Measurements from ENCODE around the gene LRRFIP1. TPM values are rescaled to one million over a fixed set of nuclear protein-coding genes. Genes with fewer than 3 reads are reported as not detected.

Gene LRRFIP1
- total RNA-seq, 3 donors from 2014 or later (not counting 1 experiment from before 2014, with no cell fraction given), result 163 to 207 (median 188) TPM

GRCh38 chr2:237806334-237806733 is 178.9 kb downstream of the LRRFIP1 start:
- DNase-seq (no peak), ATAC-seq (no peak)
- H3K27me3 ChIP-seq (ENCODE audit: control insufficient read depth, insufficient read depth, low read length), result no peaks in the 10 kb centered on the region
- Mint-ChIP-seq H3K9me3 (no peaks in the 10 kb centered on the region), H3K36me3 (no peaks in the 10 kb centered on the region), H3K27me3 (ENCODE audit: low read depth in 2 of 2) (peaks cover 6% of the 10 kb centered on the region in 2 donors), H3K4me1 (no peaks in the 10 kb centered on the region), H3K27ac (no peak overlapping the region), H3K4me3 (no peak overlapping the region)
- no peaks in the 10 kb centered on the region for H3K9me3 ChIP-seq (ENCODE audit: control insufficient read depth, insufficient read depth, low read length)
- no peaks in the 10 kb centered on the region for H3K36me3 ChIP-seq (ENCODE audit: control insufficient read depth, insufficient read depth, low read length)
- no peaks in the 10 kb centered on the region for H3K4me1 ChIP-seq (ENCODE audit: control insufficient read depth, insufficient read depth, low read length)
- TF ChIP-seq, protein P1, sequence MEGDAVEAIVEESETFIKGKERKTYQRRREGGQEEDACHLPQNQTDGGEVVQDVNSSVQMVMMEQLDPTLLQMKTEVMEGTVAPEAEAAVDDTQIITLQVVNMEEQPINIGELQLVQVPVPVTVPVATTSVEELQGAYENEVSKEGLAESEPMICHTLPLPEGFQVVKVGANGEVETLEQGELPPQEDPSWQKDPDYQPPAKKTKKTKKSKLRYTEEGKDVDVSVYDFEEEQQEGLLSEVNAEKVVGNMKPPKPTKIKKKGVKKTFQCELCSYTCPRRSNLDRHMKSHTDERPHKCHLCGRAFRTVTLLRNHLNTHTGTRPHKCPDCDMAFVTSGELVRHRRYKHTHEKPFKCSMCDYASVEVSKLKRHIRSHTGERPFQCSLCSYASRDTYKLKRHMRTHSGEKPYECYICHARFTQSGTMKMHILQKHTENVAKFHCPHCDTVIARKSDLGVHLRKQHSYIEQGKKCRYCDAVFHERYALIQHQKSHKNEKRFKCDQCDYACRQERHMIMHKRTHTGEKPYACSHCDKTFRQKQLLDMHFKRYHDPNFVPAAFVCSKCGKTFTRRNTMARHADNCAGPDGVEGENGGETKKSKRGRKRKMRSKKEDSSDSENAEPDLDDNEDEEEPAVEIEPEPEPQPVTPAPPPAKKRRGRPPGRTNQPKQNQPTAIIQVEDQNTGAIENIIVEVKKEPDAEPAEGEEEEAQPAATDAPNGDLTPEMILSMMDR (IDR thresholded peaks at IDR 0.05), result no peak
- 96% methylated on average over 2 of the region's 2 CpGs for WGBS (ENCODE audit: insufficient coverage)
- H3K27ac ChIP-seq (ENCODE audit: low read length), result no peak overlapping the region
- intact Hi-C loops (cut with micrococcal nuclease), result no loop called here
- no peak overlapping the region for H3K4me3 ChIP-seq (ENCODE audit: low read length)

- no peak for DNase-seq
- H3K4me1 ChIP-seq (ENCODE audit: control insufficient read depth, insufficient read depth, low read length), result no peaks in the 10 kb centered on the region
- no peak overlapping the region for H3K27ac ChIP-seq (ENCODE audit: low read length)
- Mint-ChIP-seq H3K36me3 (no peaks in the 10 kb centered on the region), H3K4me3 (no peak overlapping the region), H3K9me3 (no peaks in the 10 kb centered on the region), H3K27ac (no peak overlapping the region), H3K27me3 (ENCODE audit: low read depth in 2 of 2) (peaks cover 0 to 3% of the 10 kb centered on the region in 2 donors), H3K4me1 (no peaks in the 10 kb centered on the region)
- H3K27me3 ChIP-seq (ENCODE audit: control insufficient read depth, insufficient read depth, low read length), result no peaks in the 10 kb centered on the region
- no peak for ATAC-seq
- no peaks in the 10 kb centered on the region for H3K36me3 ChIP-seq (ENCODE audit: control insufficient read depth, insufficient read depth, low read length)
- no peaks in the 10 kb centered on the region for H3K9me3 ChIP-seq (ENCODE audit: control insufficient read depth, insufficient read depth, low read length)
- intact Hi-C loops (cut with micrococcal nuclease), result no loop called here
- 67% methylated on average over 1 of the region's 1 CpG for WGBS (ENCODE audit: insufficient coverage)
- H3K4me3 ChIP-seq (ENCODE audit: low read length), result no peak overlapping the region
- TF ChIP-seq, protein P1 (IDR thresholded peaks at IDR 0.05), result no peak
These were observed 188.2 kb downstream of the LRRFIP1 start for GRCh38 chr2:237815637-237816036.

DNA sequence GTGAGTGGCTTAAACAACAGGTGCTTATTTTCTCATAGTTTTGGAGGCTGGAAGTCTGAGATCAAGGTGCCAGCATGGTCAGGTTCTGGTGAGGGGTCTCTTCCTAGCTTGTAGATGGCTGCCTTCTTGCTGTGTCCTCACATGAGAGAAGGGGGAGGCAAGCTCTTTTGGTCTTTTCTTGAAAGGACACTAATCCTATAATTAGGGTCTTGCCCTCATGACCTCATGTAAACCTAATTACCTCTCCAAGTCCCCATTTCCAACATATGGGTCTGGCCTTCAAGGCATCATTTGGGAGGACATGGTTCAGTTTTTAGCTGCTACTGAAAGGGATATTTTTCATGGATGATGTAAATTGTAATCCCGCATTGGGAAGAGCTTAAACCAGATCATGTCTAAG is 189.1 kb downstream of the LRRFIP1 start:
- H3K36me3 ChIP-seq (ENCODE audit: control insufficient read depth, insufficient read depth, low read length), result no peaks in the 10 kb centered on the region
- Mint-ChIP-seq H3K27ac (no peak overlapping the region), H3K36me3 (no peaks in the 10 kb centered on the region), H3K4me3 (no peak overlapping the region), H3K27me3 (ENCODE audit: low read depth in 2 of 2) (peaks cover 0 to 3% of the 10 kb centered on the region in 2 donors), H3K4me1 (no peaks in the 10 kb centered on the region), H3K9me3 (no peaks in the 10 kb centered on the region)
- H3K4me1 ChIP-seq (ENCODE audit: control insufficient read depth, insufficient read depth, low read length), result no peaks in the 10 kb centered on the region
- H3K9me3 ChIP-seq (ENCODE audit: control insufficient read depth, insufficient read depth, low read length), result no peaks in the 10 kb centered on the region
- ATAC-seq, result no peak
- no peak for DNase-seq
- WGBS (ENCODE audit: insufficient coverage), result 100% methylated on average over 1 of the region's 1 CpG
- H3K4me3 ChIP-seq (ENCODE audit: low read length), result no peak overlapping the region
- no peaks in the 10 kb centered on the region for H3K27me3 ChIP-seq (ENCODE audit: control insufficient read depth, insufficient read depth, low read length)
- TF ChIP-seq, protein P1 (IDR thresholded peaks at IDR 0.05), result no peak
- intact Hi-C loops (cut with micrococcal nuclease), result no loop called here
- H3K27ac ChIP-seq (ENCODE audit: low read length), result no peak overlapping the region

DNA sequence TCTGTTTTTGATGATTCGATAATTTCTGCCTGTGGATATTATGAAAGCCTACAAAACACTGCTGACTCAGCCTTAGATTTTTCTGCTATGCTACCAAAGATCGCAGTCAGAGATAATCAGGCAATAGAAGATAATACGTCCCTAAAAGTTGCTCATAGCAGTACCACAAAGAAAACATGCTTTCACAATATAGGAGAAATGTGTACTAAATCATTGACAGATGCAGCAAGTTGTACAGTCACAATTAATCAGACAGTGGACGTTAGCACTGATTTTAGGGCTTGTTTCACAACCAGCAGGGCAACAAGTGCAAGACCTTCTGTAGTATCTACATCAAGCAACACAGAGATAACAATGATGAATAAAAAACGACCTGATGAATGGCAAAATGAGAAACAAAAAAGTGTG is 190.7 kb downstream of the LRRFIP1 start:
- 65% methylated on average over 5 of the region's 5 CpGs for WGBS (ENCODE audit: insufficient coverage)
- peak in 1 of 3 donors; percentile 73 for ATAC-seq
- Mint-ChIP-seq H3K9me3 (no peaks in the 10 kb centered on the region), H3K36me3 (no peaks in the 10 kb centered on the region), H3K27ac (no peak overlapping the region), H3K27me3 (ENCODE audit: low read depth in 2 of 2) (peaks cover 0 to under 1% of the 10 kb centered on the region in 2 donors), H3K4me1 (no peaks in the 10 kb centered on the region), H3K4me3 (no peak overlapping the region)
- Histone ChIP-seq H3K9me3 (ENCODE audit: control insufficient read depth, insufficient read depth, low read length) (no peaks in the 10 kb centered on the region), H3K4me1 (ENCODE audit: control insufficient read depth, insufficient read depth, low read length) (no peaks in the 10 kb centered on the region), H3K4me3 (ENCODE audit: low read length) (no peak overlapping the region), H3K27ac (ENCODE audit: low read length) (no peak overlapping the region), H3K36me3 (ENCODE audit: control insufficient read depth, insufficient read depth, low read length) (no peaks in the 10 kb centered on the region), H3K27me3 (ENCODE audit: control insufficient read depth, insufficient read depth, low read length) (no peaks in the 10 kb centered on the region)
- TF ChIP-seq, protein P1 (IDR thresholded peaks at IDR 0.05), result no peak
- intact Hi-C loops (cut with micrococcal nuclease), result no loop called here
- no peak for DNase-seq
